GM12873 (cell line): ENCODE measurements around the gene SERPINB13.

Experiments used
- CTCF ChIP-seq: IDR thresholded peaks from 2 replicates; pipeline ENCODE4 v1.5.1; 2012; ENCODE audit warnings: low read depth, mild to moderate bottlenecking, moderate library complexity, low read length, control low read depth; ENCODE audit not compliant: insufficient read depth; ENCODE audit errors: missing control alignments

Gene SERPINB13

GRCh38 chr18:63603772-63604171, 16.6 kb downstream of the SERPINB13 start:
- TF ChIP-seq CTCF = no peak

- no peak for TF ChIP-seq CTCF
Measured at GRCh38 chr18:63604791-63605567, 17.8 kb downstream of the SERPINB13 start.

GRCh38 chr18:63606526-63606925, 19.4 kb downstream of the SERPINB13 start:
- no peak for TF ChIP-seq CTCF

GRCh38 chr18:63613420-63613819, 26.3 kb downstream of the SERPINB13 start:
- TF ChIP-seq CTCF = no peak

- no peak for TF ChIP-seq CTCF
Measured at GRCh38 chr18:63617049-63617914, 30.1 kb downstream of the SERPINB13 start.

GRCh38 chr18:63617915-63618234, 30.7 kb downstream of the SERPINB13 start:
- no peak for TF ChIP-seq CTCF

GRCh38 chr18:63619661-63620060, 32.5 kb downstream of the SERPINB13 start:
- no peak for TF ChIP-seq CTCF
